ENCODE data around the gene DMRT1.

DMRT1 gene

DNA sequence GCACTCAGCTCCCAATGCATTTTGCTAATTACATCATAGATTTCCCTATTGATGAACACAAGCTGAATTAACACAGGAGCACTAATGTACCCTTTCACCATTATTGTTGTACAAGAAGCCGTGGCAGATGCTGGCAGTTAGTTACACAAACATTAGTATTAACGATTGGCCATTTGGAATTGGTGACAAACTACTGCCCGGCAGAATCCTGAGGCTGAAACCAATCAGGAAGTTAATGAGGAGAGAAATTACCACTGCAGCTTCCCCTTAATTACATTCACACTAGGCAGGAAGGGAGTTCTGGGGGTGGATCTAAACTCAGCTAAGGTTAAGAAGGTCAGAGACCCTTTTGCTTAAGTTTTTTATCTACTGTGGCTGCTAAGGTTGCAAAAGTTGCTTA lies 125.4 kb downstream of the DMRT1 start:
- TF ChIP-seq, protein P1, sequence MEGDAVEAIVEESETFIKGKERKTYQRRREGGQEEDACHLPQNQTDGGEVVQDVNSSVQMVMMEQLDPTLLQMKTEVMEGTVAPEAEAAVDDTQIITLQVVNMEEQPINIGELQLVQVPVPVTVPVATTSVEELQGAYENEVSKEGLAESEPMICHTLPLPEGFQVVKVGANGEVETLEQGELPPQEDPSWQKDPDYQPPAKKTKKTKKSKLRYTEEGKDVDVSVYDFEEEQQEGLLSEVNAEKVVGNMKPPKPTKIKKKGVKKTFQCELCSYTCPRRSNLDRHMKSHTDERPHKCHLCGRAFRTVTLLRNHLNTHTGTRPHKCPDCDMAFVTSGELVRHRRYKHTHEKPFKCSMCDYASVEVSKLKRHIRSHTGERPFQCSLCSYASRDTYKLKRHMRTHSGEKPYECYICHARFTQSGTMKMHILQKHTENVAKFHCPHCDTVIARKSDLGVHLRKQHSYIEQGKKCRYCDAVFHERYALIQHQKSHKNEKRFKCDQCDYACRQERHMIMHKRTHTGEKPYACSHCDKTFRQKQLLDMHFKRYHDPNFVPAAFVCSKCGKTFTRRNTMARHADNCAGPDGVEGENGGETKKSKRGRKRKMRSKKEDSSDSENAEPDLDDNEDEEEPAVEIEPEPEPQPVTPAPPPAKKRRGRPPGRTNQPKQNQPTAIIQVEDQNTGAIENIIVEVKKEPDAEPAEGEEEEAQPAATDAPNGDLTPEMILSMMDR (IDR thresholded peaks at IDR 0.05; ENCODE audit: low read depth, low read length): no peak
- no peak for DNase-seq (ENCODE audit: extremely low read depth, low read depth)

DNA sequence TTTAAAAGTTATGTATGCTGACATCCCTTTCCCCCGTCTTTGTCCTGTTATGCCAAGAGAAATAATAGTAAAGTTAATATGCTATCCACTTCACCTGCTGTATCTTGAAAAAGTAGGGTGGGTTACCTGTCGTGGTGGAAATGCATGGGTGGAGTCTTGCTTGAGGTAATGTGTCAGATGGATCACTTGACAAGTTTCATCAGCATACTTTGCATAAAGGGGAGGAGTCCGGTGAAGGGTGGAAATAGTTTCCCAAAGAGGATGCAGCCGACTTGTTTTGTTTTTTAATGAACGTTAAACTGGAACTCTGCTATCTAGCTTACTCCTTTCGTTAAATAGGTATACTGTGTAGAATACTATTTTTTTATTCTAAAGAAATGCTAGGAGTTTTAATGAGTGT lies 125.9 kb downstream of the DMRT1 start:
- TF ChIP-seq, protein P1 (IDR thresholded peaks at IDR 0.05; ENCODE audit: low read depth, low read length): no peak
- DNase-seq (ENCODE audit: extremely low read depth, low read depth): no peak

DNA sequence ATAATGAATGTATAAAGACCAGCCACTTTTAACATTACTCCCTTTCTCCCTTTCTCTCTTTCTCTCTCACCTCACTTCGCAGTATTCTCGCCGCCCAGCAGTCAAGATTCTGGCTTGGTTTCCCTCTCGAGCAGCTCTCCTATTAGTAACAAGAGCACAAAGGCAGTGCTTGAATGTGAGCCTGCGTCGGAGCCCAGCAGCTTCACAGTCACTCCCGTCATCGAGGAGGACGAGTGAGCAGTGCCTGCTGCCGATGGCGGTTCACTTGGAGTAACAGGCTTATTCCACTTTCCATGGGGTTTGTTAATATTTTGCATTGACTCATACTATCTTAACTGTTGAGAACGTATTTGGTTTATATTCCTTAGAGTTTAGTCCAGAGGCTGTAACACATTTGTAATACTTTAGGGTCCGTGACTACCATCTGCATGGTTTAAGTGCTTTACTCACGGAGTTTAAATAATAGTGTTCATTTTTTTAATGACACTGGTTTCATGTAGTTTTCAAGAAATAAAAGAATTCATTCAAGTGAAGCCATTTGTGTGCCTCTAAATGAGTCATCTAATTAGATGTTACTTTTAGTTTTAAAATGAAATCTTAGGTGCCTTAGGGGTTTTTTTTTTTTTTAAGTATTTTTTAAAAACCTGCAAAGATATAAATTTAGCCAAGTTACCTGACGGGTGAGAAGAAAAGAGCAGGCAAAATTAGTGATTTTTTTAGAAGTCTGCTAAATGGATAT lies 126.6 kb downstream of the DMRT1 start:
- no peak for DNase-seq (ENCODE audit: extremely low read depth, low read depth)
- TF ChIP-seq, protein P1 (IDR thresholded peaks at IDR 0.05; ENCODE audit: low read depth, low read length): no peak

DNA sequence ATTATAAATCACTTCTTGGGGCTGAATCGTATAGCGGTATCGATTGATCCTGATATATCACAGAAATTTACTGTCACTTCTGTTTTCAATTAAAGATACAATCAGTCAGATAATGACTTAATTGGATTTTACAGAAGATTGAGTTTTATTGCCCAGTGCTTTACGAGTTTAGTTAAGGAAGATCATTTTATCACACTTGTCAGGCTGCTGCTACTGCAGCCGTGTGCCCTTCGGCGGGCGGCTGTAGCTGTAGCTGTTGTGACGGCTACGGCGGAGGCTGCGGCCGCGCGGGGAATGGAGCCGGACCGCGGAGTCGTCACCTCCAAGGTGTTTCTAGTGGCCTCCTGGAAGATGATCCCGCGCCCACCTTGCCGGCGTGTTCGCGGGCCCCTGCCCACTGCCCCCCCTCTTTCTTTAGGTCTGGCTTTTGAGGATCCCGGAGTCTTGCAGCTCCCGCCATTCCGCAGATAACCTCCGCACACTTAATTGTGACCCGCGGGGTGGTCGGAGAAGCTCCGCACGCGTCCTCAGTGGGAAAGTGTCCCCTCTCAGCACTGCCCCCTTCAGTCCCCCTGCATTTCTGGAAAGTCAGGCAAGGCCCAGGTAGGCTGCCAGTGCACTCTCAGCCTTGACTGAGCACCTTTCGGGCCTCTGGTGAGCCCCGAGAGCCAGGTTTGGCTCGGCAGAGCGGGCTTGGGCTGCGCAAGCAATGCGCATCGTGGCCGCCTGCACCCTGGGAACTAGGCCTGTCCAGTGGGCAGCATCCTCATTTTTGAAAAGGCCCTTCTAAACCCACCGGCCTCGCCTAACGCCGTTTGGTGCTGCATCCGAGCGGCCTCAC lies 128.0 kb downstream of the DMRT1 start:
- no peak for DNase-seq (ENCODE audit: extremely low read depth, low read depth)
- TF ChIP-seq, protein P1 (IDR thresholded peaks at IDR 0.05; ENCODE audit: low read depth, low read length): no peak

DNA sequence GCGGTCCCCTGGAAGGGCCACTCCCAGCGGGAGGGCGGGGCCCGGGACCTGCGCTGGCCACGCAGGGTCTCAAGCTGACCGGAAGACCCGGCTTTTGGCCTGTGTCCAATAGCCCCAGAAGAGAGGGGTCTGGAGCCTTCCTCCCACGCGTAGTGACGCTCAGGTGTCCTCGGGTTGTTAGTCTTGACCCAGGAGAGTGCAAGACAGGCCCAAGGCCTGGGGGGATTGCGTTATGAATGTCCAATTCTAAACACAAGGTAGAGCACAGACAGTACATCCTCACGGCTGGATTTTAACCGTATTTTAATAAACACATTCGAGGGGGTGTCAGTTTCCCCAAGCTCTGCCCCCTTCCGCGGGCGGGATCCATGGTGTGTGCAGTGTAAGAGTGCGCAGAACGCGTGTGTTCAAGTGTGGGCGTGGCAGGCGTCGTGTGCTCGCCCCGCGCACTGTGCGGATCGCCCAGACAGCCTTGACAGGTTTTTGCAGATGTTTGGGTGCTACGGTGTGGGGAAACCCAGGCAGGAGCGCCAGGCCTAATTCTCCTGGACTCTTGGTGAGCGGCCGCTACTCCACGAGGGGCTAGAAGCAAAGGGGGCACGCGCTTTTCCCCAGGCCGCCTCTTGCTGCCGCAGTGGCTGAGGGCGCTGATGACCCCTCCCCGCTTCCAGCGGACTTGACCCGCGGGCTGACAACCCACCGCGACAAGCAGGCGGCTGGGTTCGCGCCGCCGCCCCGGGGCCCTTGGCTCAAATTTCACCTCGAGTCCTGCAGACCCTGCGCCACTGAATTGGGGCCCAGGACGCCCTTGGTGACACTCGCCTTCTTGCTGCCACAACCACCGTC lies 128.9 kb downstream of the DMRT1 start:
- TF ChIP-seq, protein P1 (IDR thresholded peaks at IDR 0.05; ENCODE audit: low read depth, low read length): no peak
- no peak for DNase-seq (ENCODE audit: extremely low read depth, low read depth)

DNA sequence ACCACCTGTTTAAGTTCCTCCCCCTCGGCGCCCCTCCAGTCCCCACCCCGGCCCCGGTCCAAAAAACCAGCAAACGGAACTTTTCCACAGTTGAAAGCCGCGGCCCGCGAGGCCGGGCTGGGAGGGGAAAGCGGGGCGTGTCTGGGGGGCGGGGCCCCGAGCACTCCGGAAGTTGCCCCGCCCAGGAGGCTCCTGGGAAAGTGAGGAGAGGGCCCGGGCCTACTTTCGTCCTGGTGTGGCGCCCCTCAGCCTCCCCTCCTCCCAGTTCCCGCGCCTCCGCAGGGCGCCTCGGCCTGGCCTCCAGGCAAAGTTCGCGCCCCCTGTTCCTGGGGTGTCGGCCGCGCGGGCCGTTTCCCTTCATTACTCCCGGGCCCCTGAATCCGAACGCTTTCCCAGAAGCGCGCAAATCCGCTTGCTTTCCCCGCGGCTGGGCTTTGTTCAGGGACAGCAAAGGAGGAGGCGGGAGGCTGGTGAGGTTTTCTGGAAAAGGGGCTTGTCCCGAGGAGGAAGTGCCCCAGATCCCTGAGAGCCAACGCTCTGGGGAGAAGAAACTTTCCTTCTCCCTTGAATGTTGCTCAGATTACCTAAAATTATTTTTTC lies 130.5 kb downstream of the DMRT1 start:
- DNase-seq (ENCODE audit: extremely low read depth, low read depth): no peak
- TF ChIP-seq, protein P1 (IDR thresholded peaks at IDR 0.05; ENCODE audit: low read depth, low read length): no peak
